K562 (cell line): ENCODE results near the gene PIK3R1. TPM values are rescaled to one million over a fixed set of nuclear protein-coding genes. Genes with fewer than 3 reads are reported as not detected.

Experiments used
- BRD9 ChIP-seq: fragments of 450-650 bp; IDR thresholded peaks from 2 replicates; pipeline ENCODE4 v1.6.1; 2018; ENCODE audit warnings: low read depth; ENCODE audit not compliant: partially characterized antibody
- CBFA2T2 ChIP-seq: fragments of 450-650 bp; conservative IDR thresholded peaks from 2 replicates; pipeline ENCODE4 v1.6.1; 2017; ENCODE audit warnings: mild to moderate bottlenecking
- DPF2 ChIP-seq: fragments of 450-650 bp; IDR thresholded peaks from 2 replicates; pipeline ENCODE4 v1.6.1; 2016
- EGR1 ChIP-seq: fragments of 450-650 bp; conservative IDR thresholded peaks from 2 replicates; pipeline ENCODE4 v1.6.1; 2017; ENCODE audit warnings: mild to moderate bottlenecking
- ERF ChIP-seq: fragments of 450-650 bp; formaldehyde crosslinking; IDR thresholded peaks from 2 replicates; pipeline ENCODE4 v1.4.0; 2020; ENCODE audit warnings: mild to moderate bottlenecking, mixed read lengths
- GATA2 ChIP-seq: sonication (generic); formaldehyde crosslinking; IDR thresholded peaks from 2 replicates; pipeline ENCODE4 v1.4.0; 2020; ENCODE audit warnings: mild to moderate bottlenecking, missing genetic modification reagents
- KAT7 ChIP-seq: sonication (generic); formaldehyde crosslinking; IDR thresholded peaks from 2 replicates; pipeline ENCODE4 v1.8.0; 2022; ENCODE audit warnings: missing genetic modification reagents, mild to moderate bottlenecking, borderline replicate concordance
- MAZ ChIP-seq, 2 experiments: fragments of 450-650 bp in 1 of 2; sonication (generic) in 1 of 2; formaldehyde crosslinking; IDR thresholded peaks in 1 of 2; conservative IDR thresholded peaks in 1 of 2; 2 replicates each; pipeline versions ENCODE4 v1.4.0 to v1.5.0; 2020; ENCODE audit warnings: mild to moderate bottlenecking in 1 of 2, missing genetic modification reagents in 1 of 2
- NCOR1 ChIP-seq: fragments of 450-650 bp; IDR thresholded peaks from 2 replicates; pipeline ENCODE4 v1.6.1; 2016; ENCODE audit warnings: mild to moderate bottlenecking, moderate library complexity
- PHB2 ChIP-seq: fragments of 450-650 bp; IDR thresholded peaks from 2 replicates; pipeline ENCODE4 v1.6.1; 2017; ENCODE audit warnings: low read depth
- PRPF4 ChIP-seq: fragments of 200-400 bp; formaldehyde crosslinking; IDR thresholded peaks from one replicate; pipeline ENCODE4 v1.6.1; 2017; ENCODE audit warnings: low read length, low read depth, mild to moderate bottlenecking; ENCODE audit not compliant: insufficient read depth, poor library complexity, severe bottlenecking
- PTBP1 ChIP-seq: fragments of 200-400 bp; formaldehyde crosslinking; IDR thresholded peaks from 2 replicates; pipeline ENCODE4 v1.6.1; 2017; ENCODE audit warnings: low read depth, low read length
- SLC30A9 ChIP-seq: fragments of 250-450 bp; sonication (Bioruptor Pico); IDR thresholded peaks from 2 replicates; pipeline ENCODE4 v1.8.0; 2022; ENCODE audit warnings: mild to moderate bottlenecking, moderate library complexity
- SPI1 ChIP-seq: IDR thresholded peaks from 2 replicates; pipeline ENCODE4 v1.6.1; 2011; ENCODE audit warnings: low read depth, low read length, control low read depth, borderline replicate concordance
- ZC3H4 ChIP-seq: sonication (generic); formaldehyde crosslinking; IDR thresholded peaks from 2 replicates; pipeline ENCODE4 v1.9.0; 2021; ENCODE audit warnings: missing genetic modification reagents, borderline replicate concordance
- ZNF133 ChIP-seq: fragments of 250-450 bp; sonication (Bioruptor Pico); IDR thresholded peaks from 2 replicates; pipeline ENCODE4 v1.4.0; 2020; ENCODE audit warnings: mild to moderate bottlenecking
- ZNF184 ChIP-seq: sonication (generic); formaldehyde crosslinking; IDR thresholded peaks from 2 replicates; pipeline ENCODE4 v1.5.0; 2020; ENCODE audit warnings: missing genetic modification reagents
- ZNF316 ChIP-seq: fragments of 450-650 bp; IDR thresholded peaks from 2 replicates; pipeline ENCODE4 v1.6.1; 2016
- ZNF586 ChIP-seq: fragments of 450-650 bp; formaldehyde crosslinking; conservative IDR thresholded peaks from 2 replicates; pipeline ENCODE4 v1.4.0; 2020; ENCODE audit warnings: mild to moderate bottlenecking, moderate library complexity
- polyA plus RNA-seq, 8 experiments: library from polyadenylated mRNA; depleted of rRNA in 4 of 8; stranded (reverse) in 5 of 8; unstranded in 3 of 8; fragments of >200 nt; fragmentation: Nextera tagmentation in 2 of 8; fragmentation: Illumina TruSeq in 1 of 8; extraction: Ambion mirVana in 2 of 8; extraction: Trizol in 1 of 8; gene quantifications; 2 replicates each; pipeline versions ENCODE4 v1.2.1 to v1.2.3, GENCODE V29; 2011 to 2014; ENCODE audit warnings: inconsistent platforms in 1 of 8, missing spikeins in 1 of 8
- total RNA-seq, 7 experiments: library from RNA; depleted of rRNA in 6 of 7; stranded (reverse); fragments of >200 nt in 6 of 7; fragmentation: Illumina TruSeq in 2 of 7; extraction: Trizol in 2 of 7; gene quantifications; 2 replicates each; pipeline versions ENCODE4 v1.2.1 to v1.2.3, GENCODE V29; 2011 to 2021; ENCODE audit warnings: low replicate concordance in 1 of 7
- TF ChIP-seq, protein P1 (sequence below), 3 experiments: fragments of 200-800 bp in 1 of 3; fragments of 250-450 bp in 1 of 3; fragments of 450-650 bp in 1 of 3; sonication (Bioruptor Pico) in 1 of 3; sonication (Bioruptor generic) in 1 of 3; formaldehyde crosslinking in 1 of 3; IDR thresholded peaks; 2 replicates each; pipeline versions ENCODE4 v1.6.1 to v1.8.0; 2016 to 2022; ENCODE audit warnings: mild to moderate bottlenecking in 2 of 3, missing genetic modification characterization in 2 of 3, missing compliant biosample characterization in 1 of 3, moderate library complexity in 1 of 3
- TF ChIP-seq, protein P2 (sequence below), 2 experiments: fragments of 450-650 bp; conservative IDR thresholded peaks; 2 replicates each; pipeline ENCODE4 v1.6.1; 2017; ENCODE audit warnings: mild to moderate bottlenecking in 2 of 2, moderate library complexity in 2 of 2
- TF ChIP-seq, protein P3 (sequence below): fragments of 450-650 bp; formaldehyde crosslinking; IDR thresholded peaks from 2 replicates; pipeline ENCODE4 v1.4.0; 2022; ENCODE audit warnings: missing genetic modification characterization
- TF ChIP-seq, protein P4 (sequence below), 2 experiments: fragments of 450-650 bp in 1 of 2; sonication (generic) in 1 of 2; formaldehyde crosslinking in 1 of 2; IDR thresholded peaks in 1 of 2; conservative IDR thresholded peaks in 1 of 2; 2 replicates each; pipeline versions ENCODE4 v1.6.1 to v1.8.1; 2016 to 2023; ENCODE audit warnings: mild to moderate bottlenecking in 2 of 2, moderate library complexity in 2 of 2, inconsistent platforms in 1 of 2, missing genetic modification reagents in 1 of 2

Gene PIK3R1
- total and polyA plus RNA-seq, 9 of the 15 experiments (the other 6 are each of a cell fraction or from before 2014, with no cell fraction given), result 1.1 to 9.7 (median 4.8) TPM

DNA sequence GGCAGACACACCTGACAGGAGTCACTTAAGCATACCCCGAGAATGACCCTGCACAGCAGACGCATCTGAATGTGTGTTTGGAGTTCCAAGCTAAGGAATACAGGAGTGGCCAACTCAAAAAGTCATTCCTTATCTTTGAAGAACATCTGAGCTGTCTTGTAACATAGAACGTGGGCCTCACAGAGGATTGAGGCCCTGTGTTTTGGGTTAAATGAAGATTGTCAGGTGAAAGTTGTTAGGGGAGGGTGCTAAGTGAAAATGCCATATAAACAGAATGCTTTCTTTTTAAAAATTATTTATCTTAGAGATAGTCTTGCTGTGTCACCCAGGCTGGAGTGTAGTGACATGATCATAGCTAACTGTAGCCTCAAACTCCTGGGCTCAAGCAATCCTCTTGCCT lies 100.9 kb downstream of the PIK3R1 start (continued):
- TF ChIP-seq, protein P1, sequence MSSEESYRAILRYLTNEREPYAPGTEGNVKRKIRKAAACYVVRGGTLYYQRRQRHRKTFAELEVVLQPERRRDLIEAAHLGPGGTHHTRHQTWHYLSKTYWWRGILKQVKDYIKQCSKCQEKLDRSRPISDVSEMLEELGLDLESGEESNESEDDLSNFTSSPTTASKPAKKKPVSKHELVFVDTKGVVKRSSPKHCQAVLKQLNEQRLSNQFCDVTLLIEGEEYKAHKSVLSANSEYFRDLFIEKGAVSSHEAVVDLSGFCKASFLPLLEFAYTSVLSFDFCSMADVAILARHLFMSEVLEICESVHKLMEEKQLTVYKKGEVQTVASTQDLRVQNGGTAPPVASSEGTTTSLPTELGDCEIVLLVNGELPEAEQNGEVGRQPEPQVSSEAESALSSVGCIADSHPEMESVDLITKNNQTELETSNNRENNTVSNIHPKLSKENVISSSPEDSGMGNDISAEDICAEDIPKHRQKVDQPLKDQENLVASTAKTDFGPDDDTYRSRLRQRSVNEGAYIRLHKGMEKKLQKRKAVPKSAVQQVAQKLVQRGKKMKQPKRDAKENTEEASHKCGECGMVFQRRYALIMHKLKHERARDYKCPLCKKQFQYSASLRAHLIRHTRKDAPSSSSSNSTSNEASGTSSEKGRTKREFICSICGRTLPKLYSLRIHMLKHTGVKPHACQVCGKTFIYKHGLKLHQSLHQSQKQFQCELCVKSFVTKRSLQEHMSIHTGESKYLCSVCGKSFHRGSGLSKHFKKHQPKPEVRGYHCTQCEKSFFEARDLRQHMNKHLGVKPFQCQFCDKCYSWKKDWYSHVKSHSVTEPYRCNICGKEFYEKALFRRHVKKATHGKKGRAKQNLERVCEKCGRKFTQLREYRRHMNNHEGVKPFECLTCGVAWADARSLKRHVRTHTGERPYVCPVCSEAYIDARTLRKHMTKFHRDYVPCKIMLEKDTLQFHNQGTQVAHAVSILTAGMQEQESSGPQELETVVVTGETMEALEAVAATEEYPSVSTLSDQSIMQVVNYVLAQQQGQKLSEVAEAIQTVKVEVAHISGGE (CRISPR knock-in tag; IDR thresholded peaks at IDR 0.05), result no peak
- TF ChIP-seq PTBP1, result no peak
- no peak for TF ChIP-seq ZNF184 (CRISPR knock-in tag)
- TF ChIP-seq PRPF4, result no peak
- TF ChIP-seq ZNF133 (CRISPR knock-in tag), result no peak
- peak; percentile 81 for TF ChIP-seq DPF2
- TF ChIP-seq, protein P2, sequence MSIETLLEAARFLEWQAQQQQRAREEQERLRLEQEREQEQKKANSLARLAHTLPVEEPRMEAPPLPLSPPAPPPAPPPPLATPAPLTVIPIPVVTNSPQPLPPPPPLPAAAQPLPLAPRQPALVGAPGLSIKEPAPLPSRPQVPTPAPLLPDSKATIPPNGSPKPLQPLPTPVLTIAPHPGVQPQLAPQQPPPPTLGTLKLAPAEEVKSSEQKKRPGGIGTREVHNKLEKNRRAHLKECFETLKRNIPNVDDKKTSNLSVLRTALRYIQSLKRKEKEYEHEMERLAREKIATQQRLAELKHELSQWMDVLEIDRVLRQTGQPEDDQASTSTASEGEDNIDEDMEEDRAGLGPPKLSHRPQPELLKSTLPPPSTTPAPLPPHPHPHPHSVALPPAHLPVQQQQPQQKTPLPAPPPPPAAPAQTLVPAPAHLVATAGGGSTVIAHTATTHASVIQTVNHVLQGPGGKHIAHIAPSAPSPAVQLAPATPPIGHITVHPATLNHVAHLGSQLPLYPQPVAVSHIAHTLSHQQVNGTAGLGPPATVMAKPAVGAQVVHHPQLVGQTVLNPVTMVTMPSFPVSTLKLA (conservative IDR thresholded peaks at IDR 0.05), result 0 out of 4 replicates have a peak, but pooled peaks of 1 of the 2 experiments have one; percentile 16
- TF ChIP-seq ZNF316, result peak; percentile 56
- peak; percentile 53; the same call in 1 of the 2 replicates for TF ChIP-seq GATA2
- TF ChIP-seq MAZ (CRISPR knock-in tag; conservative IDR thresholded peaks at IDR 0.05 in 1 of 2, IDR thresholded peaks at IDR 0.05 in 1 of 2), result no peak
- TF ChIP-seq ZNF586 (CRISPR knock-in tag), result no peak
- TF ChIP-seq, protein P3, sequence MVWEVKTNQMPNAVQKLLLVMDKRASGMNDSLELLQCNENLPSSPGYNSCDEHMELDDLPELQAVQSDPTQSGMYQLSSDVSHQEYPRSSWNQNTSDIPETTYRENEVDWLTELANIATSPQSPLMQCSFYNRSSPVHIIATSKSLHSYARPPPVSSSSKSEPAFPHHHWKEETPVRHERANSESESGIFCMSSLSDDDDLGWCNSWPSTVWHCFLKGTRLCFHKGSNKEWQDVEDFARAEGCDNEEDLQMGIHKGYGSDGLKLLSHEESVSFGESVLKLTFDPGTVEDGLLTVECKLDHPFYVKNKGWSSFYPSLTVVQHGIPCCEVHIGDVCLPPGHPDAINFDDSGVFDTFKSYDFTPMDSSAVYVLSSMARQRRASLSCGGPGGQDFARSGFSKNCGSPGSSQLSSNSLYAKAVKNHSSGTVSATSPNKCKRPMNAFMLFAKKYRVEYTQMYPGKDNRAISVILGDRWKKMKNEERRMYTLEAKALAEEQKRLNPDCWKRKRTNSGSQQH (CRISPR knock-in tag), result no peak
- TF ChIP-seq SLC30A9 (CRISPR knock-in tag), result no peak
- TF ChIP-seq EGR1, result no peak
- TF ChIP-seq ZC3H4, result no peak
- TF ChIP-seq NCOR1, result peak; percentile 65
- TF ChIP-seq, protein P4, sequence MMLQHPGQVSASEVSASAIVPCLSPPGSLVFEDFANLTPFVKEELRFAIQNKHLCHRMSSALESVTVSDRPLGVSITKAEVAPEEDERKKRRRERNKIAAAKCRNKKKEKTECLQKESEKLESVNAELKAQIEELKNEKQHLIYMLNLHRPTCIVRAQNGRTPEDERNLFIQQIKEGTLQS (IDR thresholded peaks at IDR 0.05), result no peak
- TF ChIP-seq, protein P4 (CRISPR knock-in tag; conservative IDR thresholded peaks at IDR 0.05), result no peak
- no peak for TF ChIP-seq PHB2
- no peak for TF ChIP-seq KAT7 (CRISPR knock-in tag)
- TF ChIP-seq ERF (CRISPR knock-in tag), result no peak
- peak; percentile 77 for TF ChIP-seq CBFA2T2
- TF ChIP-seq SPI1, result no peak
- TF ChIP-seq BRD9, result no peak
